ENCODE data around the gene GABRA5. TPM values are rescaled to one million over a fixed set of nuclear protein-coding genes. Genes with fewer than 3 reads are reported as not detected.

GABRA5 gene
- total and polyA plus RNA-seq, 9 donors = 0.33 TPM; not detected in 8

DNA sequence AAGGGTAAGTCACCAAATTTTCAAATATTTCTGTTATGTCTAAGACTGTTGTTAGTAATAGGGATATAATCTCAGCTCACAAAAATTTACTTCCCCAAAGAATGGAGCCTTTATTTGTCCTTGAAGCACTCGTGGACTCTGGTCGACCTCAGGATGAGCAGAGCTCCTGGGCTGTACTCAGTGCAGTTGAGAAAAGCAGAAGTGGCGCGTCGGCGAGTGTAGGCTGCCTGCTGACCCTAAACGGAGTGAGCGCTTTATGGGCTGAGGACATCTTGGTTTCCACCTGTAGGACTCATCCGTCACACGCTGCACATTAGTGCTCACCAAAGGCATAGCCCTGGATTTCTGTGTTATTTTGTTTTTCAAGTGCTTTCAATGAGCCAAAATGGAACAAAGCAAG is 11.0 kb downstream of the GABRA5 start:
- Histone ChIP-seq H3K9me3 (no peaks in the 10 kb centered on the region), H3K27me3 (no peaks in the 10 kb centered on the region), H3K36me3 (no peaks in the 10 kb centered on the region), H3K27ac (no peak overlapping the region), H3K4me3 (no peak overlapping the region), H3K4me1 (ENCODE audit: insufficient read depth) (no peaks in the 10 kb centered on the region)
- no peak for TF ChIP-seq POLR2A (IDR thresholded peaks at IDR 0.05)
- TF ChIP-seq, protein P1, sequence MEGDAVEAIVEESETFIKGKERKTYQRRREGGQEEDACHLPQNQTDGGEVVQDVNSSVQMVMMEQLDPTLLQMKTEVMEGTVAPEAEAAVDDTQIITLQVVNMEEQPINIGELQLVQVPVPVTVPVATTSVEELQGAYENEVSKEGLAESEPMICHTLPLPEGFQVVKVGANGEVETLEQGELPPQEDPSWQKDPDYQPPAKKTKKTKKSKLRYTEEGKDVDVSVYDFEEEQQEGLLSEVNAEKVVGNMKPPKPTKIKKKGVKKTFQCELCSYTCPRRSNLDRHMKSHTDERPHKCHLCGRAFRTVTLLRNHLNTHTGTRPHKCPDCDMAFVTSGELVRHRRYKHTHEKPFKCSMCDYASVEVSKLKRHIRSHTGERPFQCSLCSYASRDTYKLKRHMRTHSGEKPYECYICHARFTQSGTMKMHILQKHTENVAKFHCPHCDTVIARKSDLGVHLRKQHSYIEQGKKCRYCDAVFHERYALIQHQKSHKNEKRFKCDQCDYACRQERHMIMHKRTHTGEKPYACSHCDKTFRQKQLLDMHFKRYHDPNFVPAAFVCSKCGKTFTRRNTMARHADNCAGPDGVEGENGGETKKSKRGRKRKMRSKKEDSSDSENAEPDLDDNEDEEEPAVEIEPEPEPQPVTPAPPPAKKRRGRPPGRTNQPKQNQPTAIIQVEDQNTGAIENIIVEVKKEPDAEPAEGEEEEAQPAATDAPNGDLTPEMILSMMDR (IDR thresholded peaks at IDR 0.05) = no peak
- TF ChIP-seq EP300 (IDR thresholded peaks at IDR 0.05) = no peak
- 68 to 72% (median 69%) methylated on average over 10 of the region's 10 CpGs for WGBS, 3 donors
- DNase-seq = no peak
- intact Hi-C loops (cut with DNase I) = loop anchor here in 1 of 4 donors (10.0 kb wide), 1 partner anchor 797 kb away; no protein-coding TSS in a partner anchor

DNA sequence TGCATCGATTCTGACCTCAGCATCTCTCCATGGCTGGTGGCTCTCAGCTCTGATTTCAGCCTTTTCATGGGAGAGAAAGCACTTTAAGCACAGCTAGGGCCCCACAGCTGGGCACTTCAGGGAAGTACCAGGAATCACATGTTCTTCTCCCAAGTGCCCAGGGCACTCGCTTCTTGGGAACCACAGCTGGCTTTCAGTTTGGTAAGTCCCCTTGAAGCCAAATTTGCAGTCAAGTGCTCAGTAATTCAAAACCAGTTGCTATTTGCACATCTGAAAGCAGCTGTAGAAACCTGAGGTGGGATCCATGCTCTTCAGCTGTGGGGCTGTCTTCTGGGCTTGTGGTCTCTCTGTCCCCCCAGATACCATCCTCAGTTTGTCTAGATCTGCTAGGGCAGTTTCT is 12.8 kb downstream of the GABRA5 start:
- no peaks in the 10 kb centered on the region for H3K36me3 ChIP-seq
- H3K27ac ChIP-seq = no peak overlapping the region
- H3K9me3 ChIP-seq = no peaks in the 10 kb centered on the region
- no peak overlapping the region for H3K4me3 ChIP-seq
- TF ChIP-seq EP300 (IDR thresholded peaks at IDR 0.05) (no peak), POLR2A (IDR thresholded peaks at IDR 0.05) (no peak)
- TF ChIP-seq, protein P1 (IDR thresholded peaks at IDR 0.05) = no peak
- H3K4me1 ChIP-seq (ENCODE audit: insufficient read depth) = no peaks in the 10 kb centered on the region
- intact Hi-C loops (cut with DNase I) = loop anchor here in 2 of 4 donors (10.0 kb wide), 2 partner anchors 65 to 795 kb away; no protein-coding TSS in a partner anchor
- 80 to 83% (median 81%) methylated on average over 2 of the region's 2 CpGs for WGBS, 3 donors
- no peaks in the 10 kb centered on the region for H3K27me3 ChIP-seq
- no peak for DNase-seq

DNA sequence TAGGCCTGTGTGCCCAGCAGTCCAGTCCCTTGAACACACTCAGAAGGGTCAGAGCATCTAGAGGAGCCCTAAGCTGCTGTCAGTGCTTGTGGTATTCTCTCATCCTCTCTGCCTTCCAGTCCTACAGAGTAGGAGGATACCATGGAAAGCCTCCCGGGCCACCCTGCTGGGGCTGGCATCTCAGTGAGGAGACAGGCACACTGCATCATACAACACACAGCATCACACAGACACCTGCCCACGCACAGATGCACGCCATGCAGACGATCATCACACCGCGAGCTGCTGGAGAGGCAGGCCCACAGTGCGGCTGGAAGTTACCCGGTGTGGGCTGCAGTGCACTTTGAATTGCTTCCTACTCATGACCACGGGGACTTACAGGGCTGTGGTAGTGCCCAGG is 15.2 kb downstream of the GABRA5 start:
- Histone ChIP-seq H3K36me3 (no peaks in the 10 kb centered on the region), H3K9me3 (no peaks in the 10 kb centered on the region), H3K4me1 (ENCODE audit: insufficient read depth) (no peaks in the 10 kb centered on the region), H3K27ac (no peak overlapping the region), H3K27me3 (no peaks in the 10 kb centered on the region), H3K4me3 (no peak overlapping the region)
- no peak for DNase-seq
- intact Hi-C loops (cut with DNase I) = loop anchor here in 1 of 4 donors (10.0 kb wide), 1 partner anchor 63 kb away; no protein-coding TSS in a partner anchor
- TF ChIP-seq EP300 (IDR thresholded peaks at IDR 0.05) = no peak
- TF ChIP-seq, protein P1 (IDR thresholded peaks at IDR 0.05) = no peak
- no peak for TF ChIP-seq POLR2A (IDR thresholded peaks at IDR 0.05)
- 82 to 95% (median 88%) methylated on average over 7 to 9 of the region's 9 CpGs for WGBS, 3 donors

DNA sequence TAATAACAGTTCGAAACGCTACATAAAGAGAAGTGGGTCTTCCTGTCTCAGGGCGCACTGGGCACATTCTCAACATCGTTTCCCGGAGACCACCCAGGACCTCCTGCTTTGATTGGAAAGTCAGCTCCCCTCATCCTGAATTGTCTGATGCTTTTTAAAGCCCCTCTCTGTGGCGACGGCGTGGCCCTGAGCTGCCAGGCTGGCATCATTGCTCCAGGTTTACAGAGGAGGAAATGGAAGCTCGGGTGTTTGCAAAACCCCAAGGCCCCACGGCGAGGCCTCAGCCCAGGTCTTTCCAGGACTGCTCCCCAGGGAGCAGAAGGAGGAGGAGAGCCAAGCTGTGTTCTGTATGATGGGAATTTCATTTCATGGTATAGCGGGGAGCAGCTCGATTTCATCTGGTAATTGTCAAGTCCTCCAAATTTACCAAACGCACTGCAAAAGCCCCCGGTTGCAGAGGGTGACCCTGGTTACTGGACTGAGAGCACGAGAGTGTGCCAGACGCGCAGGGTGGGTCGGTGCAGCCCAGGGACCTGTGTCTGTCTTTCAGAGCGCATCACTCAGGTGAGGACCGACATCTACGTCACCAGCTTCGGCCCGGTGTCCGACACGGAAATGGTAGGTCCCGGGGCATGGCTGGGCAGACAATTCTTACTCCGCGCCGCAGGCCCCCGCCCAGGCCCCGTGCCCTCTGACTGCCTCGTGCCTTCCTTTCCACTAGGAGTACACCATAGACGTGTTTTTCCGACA is 15.9 kb downstream of the GABRA5 start:
- WGBS, 3 donors = 87 to 89% (median 88%) methylated on average over 35 of the region's 35 CpGs
- TF ChIP-seq, protein P1 (IDR thresholded peaks at IDR 0.05) = no peak
- TF ChIP-seq POLR2A (IDR thresholded peaks at IDR 0.05) (no peak), EP300 (IDR thresholded peaks at IDR 0.05) (no peak)
- intact Hi-C loops (cut with DNase I) = loop anchor here in 1 of 4 donors (10.0 kb wide), 1 partner anchor 62 kb away; no protein-coding TSS in a partner anchor
- Histone ChIP-seq H3K27ac (no peak overlapping the region), H3K4me1 (ENCODE audit: insufficient read depth) (no peaks in the 10 kb centered on the region), H3K9me3 (no peaks in the 10 kb centered on the region), H3K4me3 (no peak overlapping the region), H3K36me3 (no peaks in the 10 kb centered on the region), H3K27me3 (no peaks in the 10 kb centered on the region)
- no peak for DNase-seq

Data from ovary (tissue), 9 donors.